D721Med (cell line): ENCODE results near the gene NKX3-2.

Experiments
- DNase-seq: peaks from one replicate; pipeline ENCODE4 v3.0.0; 2011; ENCODE audit warnings: low spot score; ENCODE audit not compliant: insufficient read length
- FAIRE-seq: peaks from 2 replicates; lab custom pipeline; 2011; peaks lifted over from hg19 to GRCh38; lab: Jason Lieb, UNC
- TF ChIP-seq, protein P1 (sequence below): IDR thresholded peaks from 2 replicates; pipeline ENCODE4 v1.5.1; 2012; ENCODE audit warnings: mild to moderate bottlenecking, control low read depth; ENCODE audit not compliant: insufficient read depth; ENCODE audit errors: missing control alignments

NKX3-2 gene

DNA sequence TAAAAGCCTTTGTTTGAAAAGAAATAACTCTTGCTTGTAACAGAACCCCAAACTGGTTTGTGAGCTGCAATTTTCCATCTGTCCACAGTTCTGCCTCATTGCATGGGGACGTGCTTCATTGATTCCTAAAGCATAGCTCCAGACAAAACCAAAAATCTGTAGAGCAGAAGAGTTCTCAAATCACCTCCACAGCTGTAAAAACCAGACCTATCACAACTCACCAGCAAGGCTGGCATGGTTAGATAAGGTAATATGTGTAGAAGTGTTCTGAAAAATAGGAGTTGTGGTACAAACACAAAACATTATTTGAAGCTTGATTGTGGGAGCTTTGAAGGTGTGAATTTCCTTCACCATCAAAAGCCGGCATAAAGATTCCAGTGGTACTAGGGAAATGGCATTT lies 47.7 kb downstream of the NKX3-2 start:
- DNase-seq (no peak), FAIRE-seq (no peak)
- TF ChIP-seq, protein P1, sequence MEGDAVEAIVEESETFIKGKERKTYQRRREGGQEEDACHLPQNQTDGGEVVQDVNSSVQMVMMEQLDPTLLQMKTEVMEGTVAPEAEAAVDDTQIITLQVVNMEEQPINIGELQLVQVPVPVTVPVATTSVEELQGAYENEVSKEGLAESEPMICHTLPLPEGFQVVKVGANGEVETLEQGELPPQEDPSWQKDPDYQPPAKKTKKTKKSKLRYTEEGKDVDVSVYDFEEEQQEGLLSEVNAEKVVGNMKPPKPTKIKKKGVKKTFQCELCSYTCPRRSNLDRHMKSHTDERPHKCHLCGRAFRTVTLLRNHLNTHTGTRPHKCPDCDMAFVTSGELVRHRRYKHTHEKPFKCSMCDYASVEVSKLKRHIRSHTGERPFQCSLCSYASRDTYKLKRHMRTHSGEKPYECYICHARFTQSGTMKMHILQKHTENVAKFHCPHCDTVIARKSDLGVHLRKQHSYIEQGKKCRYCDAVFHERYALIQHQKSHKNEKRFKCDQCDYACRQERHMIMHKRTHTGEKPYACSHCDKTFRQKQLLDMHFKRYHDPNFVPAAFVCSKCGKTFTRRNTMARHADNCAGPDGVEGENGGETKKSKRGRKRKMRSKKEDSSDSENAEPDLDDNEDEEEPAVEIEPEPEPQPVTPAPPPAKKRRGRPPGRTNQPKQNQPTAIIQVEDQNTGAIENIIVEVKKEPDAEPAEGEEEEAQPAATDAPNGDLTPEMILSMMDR = no peak

DNA sequence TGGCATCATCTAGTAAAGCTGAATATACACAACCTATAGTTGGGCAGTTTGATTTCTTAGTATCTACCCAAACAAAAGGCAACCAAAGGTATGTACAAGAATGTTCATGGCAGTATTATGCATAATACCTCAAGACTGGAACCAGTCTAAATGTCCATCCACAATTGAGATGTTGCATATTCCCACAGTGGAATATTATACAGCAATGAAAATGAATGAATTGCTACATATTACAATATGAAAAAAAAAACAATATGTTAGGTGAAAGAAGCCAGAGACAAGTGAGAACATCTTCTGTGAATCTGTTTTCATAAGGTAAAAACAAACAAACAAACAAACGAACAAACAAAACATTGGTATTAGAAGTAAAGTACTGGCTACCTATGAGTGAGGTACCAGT lies 48.6 kb downstream of the NKX3-2 start:
- TF ChIP-seq, protein P1 = no peak
- FAIRE-seq = no peak

DNA sequence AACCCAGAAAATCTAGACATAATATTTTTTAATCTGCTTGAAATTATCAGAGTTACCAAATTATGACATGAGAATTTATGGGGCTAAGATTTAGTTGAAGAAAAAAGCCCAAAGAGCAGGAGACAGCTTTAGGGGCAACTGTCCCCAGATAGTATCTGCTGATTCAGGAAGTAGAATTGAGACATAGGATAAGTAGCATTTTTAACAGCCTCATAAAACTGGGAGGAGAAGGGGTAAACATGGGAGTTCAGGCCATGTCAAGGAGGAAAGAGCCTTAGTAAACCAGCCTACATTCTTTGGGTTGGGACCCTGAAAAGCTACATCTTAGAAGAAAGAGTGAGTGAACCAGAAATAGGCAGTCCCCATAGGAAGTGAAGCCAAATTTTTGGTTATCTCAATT lies 50.5 kb downstream of the NKX3-2 start:
- FAIRE-seq = no peak
- TF ChIP-seq, protein P1 = no peak
- no peak for DNase-seq

More for the DNA sequence above, 48.6 kb downstream of the NKX3-2 start:
- no peak for DNase-seq

DNA sequence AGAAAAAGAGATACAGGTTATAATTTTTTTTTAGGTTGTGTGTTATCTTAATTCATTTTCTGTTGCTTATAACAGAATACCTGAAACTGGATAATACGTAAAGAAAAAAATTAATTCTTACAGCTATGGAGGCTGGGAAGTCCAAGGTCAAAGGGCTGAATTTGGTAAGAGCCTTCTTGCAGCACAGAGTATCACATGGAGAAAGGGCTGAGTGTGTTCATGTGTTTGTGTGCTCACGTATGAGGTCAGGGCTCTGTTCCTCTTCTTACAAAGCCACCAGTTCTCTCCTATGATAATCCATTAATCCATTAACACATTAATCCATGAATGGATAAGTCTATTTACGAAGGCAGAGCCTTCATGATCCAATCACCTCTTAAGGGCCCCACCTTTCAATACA lies 51.6 kb downstream of the NKX3-2 start:
- DNase-seq (no peak), FAIRE-seq (peak; percentile 91)
- TF ChIP-seq, protein P1 = no peak
